Heart left ventricle (tissue), 13 donors: ENCODE data around the gene FOXB2.

Source experiments
- CTCF ChIP-seq, 12 donors: fragments of 200-600 bp; sonication (generic) in 4 of 12; IDR thresholded peaks; one replicate each; pipeline versions ENCODE4 v1.5.0 to v1.8.0; 2018 to 2022; ENCODE audit warnings: antibody characterized with exemption in 12 of 12, mild to moderate bottlenecking in 5 of 12
- POLR2A ChIP-seq, 2 donors: fragments of 450-650 bp; IDR thresholded peaks; one replicate each; pipeline ENCODE4 v1.6.1; 2017; ENCODE audit warnings: antibody characterized with exemption in 2 of 2, mild to moderate bottlenecking in 2 of 2, moderate library complexity in 2 of 2
- donor health status: ischemic (EF 13 %, LVEDD 7.1; RV severe dilation, severe dysfunction).
- donor health status: DM: no; HTN: yes; CAD: no.
- donor health status: DM: no; HTN: no; CAD: no.
- donor health status: ischemic (EF 25% LVEDD 6.9; RV normal size, moderate dysfunction).
- donor health status: ischemic (EF 25% LVEDD 5.7; RV mildly dilated, moderate dysfunction).
- donor health status: ischemic (EF 35%, LVEDD 5.7; RV mildly dilated, moderate dysfunction).
- donor health status: nonischemic (EF 11% LVEDD 7.7; RV severe dilation, severe dysfunction).
- donor health status: DM: yes; HTN: yes; CAD: no.
- donor health status: PGD.
- donor health status: ischemic (EF 29% LVEDD 5.4; RV normal size, mild dysfunction).
- donor health status: nonischemic (EF 23%, LVEDD 6.1; RV moderate dilation, normal function).

GRCh38 chr9:76996700-76997099, 22.8 kb upstream of the FOXB2 start:
- TF ChIP-seq CTCF (IDR thresholded peaks at IDR 0.05) (peak; percentile 14 to 62 (median 36)), POLR2A (IDR thresholded peaks at IDR 0.05) (no peak)
